GM10248 (cell line): ENCODE measurements around the gene ACYP1.

Source experiments
- CTCF ChIA-PET: fragments of 300-600 bp; sonication (Branson Sonifier 250); formaldehyde crosslinking; extraction: SDS; loops from one replicate; lab custom pipeline; 2021; ENCODE audit warnings: antibody characterized with exemption; lab: Yijun Ruan, JAX
- POLR2A ChIA-PET: fragments of 350-650 bp; sonication (Branson Sonifier 250); formaldehyde crosslinking; extraction: SDS; loops from one replicate; lab custom pipeline; 2020; ENCODE audit warnings: antibody characterized with exemption; lab: Yijun Ruan, JAX
- DNase-seq: peaks from one replicate; pipeline ENCODE4 v3.0.0; 2012; ENCODE audit errors: extremely low spot score
- CTCF ChIP-seq: IDR thresholded peaks from 2 replicates; pipeline ENCODE4 v1.5.1; 2012; ENCODE audit warnings: mild to moderate bottlenecking, low read depth; ENCODE audit errors: extremely low read depth, missing control alignments, control extremely low read depth

The ACYP1 gene

DNA sequence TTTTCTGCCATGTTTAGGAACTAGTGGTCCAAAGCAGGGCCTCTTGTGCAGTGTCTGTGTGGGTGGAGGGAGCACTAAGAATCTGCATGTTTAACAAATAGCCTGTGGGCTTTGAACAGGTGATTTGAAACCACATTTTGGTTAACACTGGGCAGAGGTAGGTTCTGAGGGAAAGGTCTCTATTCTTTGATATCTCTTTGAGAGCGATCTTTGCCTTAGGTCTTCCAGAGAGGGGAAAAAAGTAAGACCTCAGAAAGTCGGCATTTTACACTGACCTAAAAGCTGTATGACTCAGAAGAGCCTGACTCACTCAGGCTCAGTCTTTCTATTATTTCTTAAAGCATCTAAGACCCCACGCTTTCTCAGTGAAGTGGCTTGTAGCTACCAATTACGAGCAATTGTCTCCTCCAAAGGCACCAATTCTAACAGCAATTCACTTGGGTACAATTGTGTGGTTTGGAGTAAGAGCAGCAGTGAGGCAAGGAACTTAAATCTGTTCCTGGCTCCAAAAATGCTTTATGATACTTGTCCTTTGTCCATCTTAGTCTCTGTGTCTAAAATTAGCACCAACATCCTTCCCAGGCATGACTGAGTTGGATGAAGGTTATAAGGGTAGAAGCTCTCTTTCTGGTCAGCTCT is 52.3 kb downstream of the ACYP1 start:
- no peak for DNase-seq
- CTCF ChIA-PET: interaction anchor here (3.9 kb wide), 1 partner anchor 8 kb away, joined by 16 read pairs; the partner anchor contains the start of gene EIF2B2
- TF ChIP-seq CTCF: no peak
- POLR2A ChIA-PET: no interaction called here

- CTCF ChIA-PET: interaction anchor here (0.7 to 0.9 kb wide), 2 partner anchors 8 to 12 kb away, joined by 3 read pairs; no protein-coding TSS in a partner anchor
- POLR2A ChIA-PET: no interaction called here
- DNase-seq: no peak
- TF ChIP-seq CTCF: no peak
Measured at GRCh38 chr14:75010472-75011093, 53.2 kb downstream of the ACYP1 start.

- ChIA-PET POLR2A (no interaction called here), CTCF (interaction anchor here (1.1 kb wide), 1 partner anchor 9 kb away, joined by 3 read pairs; no protein-coding TSS in a partner anchor)
- no peak for TF ChIP-seq CTCF
- no peak for DNase-seq
Measured at GRCh38 chr14:75009176-75009575, 54.6 kb downstream of the ACYP1 start.

- no peak for DNase-seq
- POLR2A ChIA-PET: no interaction called here
- TF ChIP-seq CTCF: no peak
- CTCF ChIA-PET: interaction anchor here (0.8 kb wide), 2 partner anchors 44 to 292 kb away, joined by 3 read pairs; no protein-coding TSS in a partner anchor
Measured at GRCh38 chr14:75005357-75005756, 58.5 kb downstream of the ACYP1 start.

DNA sequence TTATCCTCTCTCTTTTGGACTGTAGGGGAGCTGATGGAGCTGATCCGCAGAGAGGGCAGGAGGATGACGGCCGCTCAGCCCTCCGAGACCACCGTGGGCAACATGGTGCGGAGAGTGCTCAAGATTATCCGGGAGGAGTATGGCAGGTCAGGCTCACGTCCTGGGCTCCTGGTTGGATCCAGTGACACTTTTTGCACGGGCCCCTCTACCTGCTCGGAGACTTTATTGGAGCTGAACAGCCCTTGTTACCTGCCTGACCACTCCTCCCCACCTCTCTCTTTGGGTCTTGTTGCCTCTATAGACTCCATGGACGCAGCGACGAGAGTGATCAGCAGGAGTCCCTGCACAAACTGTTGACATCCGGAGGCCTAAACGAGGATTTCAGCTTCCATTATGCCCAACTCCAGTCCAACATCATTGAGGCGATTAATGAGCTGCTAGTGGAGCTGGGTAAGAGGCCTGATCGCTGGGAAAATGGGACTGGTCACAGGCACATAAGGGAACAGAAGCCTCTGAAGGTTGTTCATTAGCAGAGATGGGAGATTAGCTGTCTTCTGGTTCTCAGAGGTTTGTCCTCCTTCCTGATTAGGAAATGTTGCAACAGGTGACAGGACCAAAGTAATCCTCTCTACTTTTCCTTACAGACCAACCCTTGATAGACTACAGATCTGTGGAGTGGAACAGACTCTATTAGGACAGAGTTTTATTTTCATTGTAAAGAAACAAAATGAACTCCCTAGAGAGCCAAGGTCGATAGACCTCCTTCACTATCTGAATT is 60.4 kb downstream of the ACYP1 start:
- no peak for DNase-seq
- TF ChIP-seq CTCF: no peak
- CTCF ChIA-PET: interaction anchor here (1.0 to 3.1 kb wide), 10 partner anchors 10 to 394 kb away, joined by 3 to 16 read pairs (median 5); no protein-coding TSS in a partner anchor
- POLR2A ChIA-PET: interaction anchor here (0.9 kb wide), 1 partner anchor 10 kb away, joined by 3 read pairs; no protein-coding TSS in a partner anchor
